ENCODE results near the gene KRTAP29-1. TPM values are rescaled to one million over a fixed set of nuclear protein-coding genes. Genes with fewer than 3 reads are reported as not detected.

KRTAP29-1 gene
- total RNA-seq, 1 donor from 2014 or later: not detected

GRCh38 chr17:41325611-41326010 lies 23.0 kb upstream of the KRTAP29-1 start:
- Mint-ChIP-seq H3K4me1 (ENCODE audit: unreplicated experiment) (peaks cover 6% of the 10 kb centered on the region), H3K27me3 (no peaks in the 10 kb centered on the region), H3K4me3 (no peak overlapping the region), H3K36me3 (no peaks in the 10 kb centered on the region), H3K27ac (no peak overlapping the region), H3K9me3 (peaks cover 2% of the 10 kb centered on the region)
- no peak for TF ChIP-seq CTCF (conservative IDR thresholded peaks at IDR 0.05)
- DNase-seq (ENCODE audit: extremely low spot score, unreplicated experiment): no peak

DNA sequence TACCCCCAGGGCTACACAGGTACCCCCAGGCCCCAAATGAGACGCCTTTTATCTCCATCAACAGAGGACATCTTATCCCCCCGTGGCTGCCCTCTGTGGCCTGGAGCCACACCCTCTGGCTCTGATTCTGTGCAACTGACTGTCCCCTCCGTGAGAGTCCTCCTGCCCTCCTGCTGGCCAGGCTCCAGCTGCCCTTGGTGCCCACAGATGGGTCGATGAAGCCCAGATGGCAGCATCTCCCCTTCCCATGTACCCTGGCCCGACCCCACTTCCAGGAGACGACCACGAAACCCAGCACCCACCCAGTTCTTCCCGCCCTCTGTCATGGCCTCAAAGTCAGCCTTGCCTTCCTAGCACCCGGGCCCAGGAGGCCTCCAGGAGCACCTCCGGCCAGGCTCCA lies 22.5 kb upstream of the KRTAP29-1 start:
- peaks cover 6% of the 10 kb centered on the region for H3K4me1 Mint-ChIP-seq (ENCODE audit: unreplicated experiment)
- H3K9me3 Mint-ChIP-seq: peaks cover 4% of the 10 kb centered on the region
- H3K36me3 Mint-ChIP-seq: no peaks in the 10 kb centered on the region
- TF ChIP-seq CTCF (conservative IDR thresholded peaks at IDR 0.05): no peak
- H3K27ac Mint-ChIP-seq: no peak overlapping the region
- H3K4me3 Mint-ChIP-seq: no peak overlapping the region
- DNase-seq (ENCODE audit: extremely low spot score, unreplicated experiment): no peak
- no peaks in the 10 kb centered on the region for H3K27me3 Mint-ChIP-seq

GRCh38 chr17:41324180-41325075 lies 21.8 kb upstream of the KRTAP29-1 start:
- Mint-ChIP-seq H3K4me1 (ENCODE audit: unreplicated experiment) (peaks cover 6% of the 10 kb centered on the region), H3K27ac (peak overlapping the region; percentile 61), H3K36me3 (no peaks in the 10 kb centered on the region), H3K27me3 (no peaks in the 10 kb centered on the region), H3K4me3 (no peak overlapping the region), H3K9me3 (peaks cover 10% of the 10 kb centered on the region)
- no peak for DNase-seq (ENCODE audit: extremely low spot score, unreplicated experiment)
- TF ChIP-seq CTCF (conservative IDR thresholded peaks at IDR 0.05): peak; percentile 28

- H3K4me1 Mint-ChIP-seq (ENCODE audit: unreplicated experiment): peaks cover 6% of the 10 kb centered on the region
- H3K4me3 Mint-ChIP-seq: no peak overlapping the region
- H3K36me3 Mint-ChIP-seq: no peaks in the 10 kb centered on the region
- peak overlapping the region; percentile 13 for H3K27ac Mint-ChIP-seq
- TF ChIP-seq CTCF (conservative IDR thresholded peaks at IDR 0.05): no peak
- no peak for DNase-seq (ENCODE audit: extremely low spot score, unreplicated experiment)
- H3K27me3 Mint-ChIP-seq: no peaks in the 10 kb centered on the region
- H3K9me3 Mint-ChIP-seq: peaks cover 15% of the 10 kb centered on the region
Observed at GRCh38 chr17:41322903-41323895, 20.5 kb upstream of the KRTAP29-1 start.

DNA sequence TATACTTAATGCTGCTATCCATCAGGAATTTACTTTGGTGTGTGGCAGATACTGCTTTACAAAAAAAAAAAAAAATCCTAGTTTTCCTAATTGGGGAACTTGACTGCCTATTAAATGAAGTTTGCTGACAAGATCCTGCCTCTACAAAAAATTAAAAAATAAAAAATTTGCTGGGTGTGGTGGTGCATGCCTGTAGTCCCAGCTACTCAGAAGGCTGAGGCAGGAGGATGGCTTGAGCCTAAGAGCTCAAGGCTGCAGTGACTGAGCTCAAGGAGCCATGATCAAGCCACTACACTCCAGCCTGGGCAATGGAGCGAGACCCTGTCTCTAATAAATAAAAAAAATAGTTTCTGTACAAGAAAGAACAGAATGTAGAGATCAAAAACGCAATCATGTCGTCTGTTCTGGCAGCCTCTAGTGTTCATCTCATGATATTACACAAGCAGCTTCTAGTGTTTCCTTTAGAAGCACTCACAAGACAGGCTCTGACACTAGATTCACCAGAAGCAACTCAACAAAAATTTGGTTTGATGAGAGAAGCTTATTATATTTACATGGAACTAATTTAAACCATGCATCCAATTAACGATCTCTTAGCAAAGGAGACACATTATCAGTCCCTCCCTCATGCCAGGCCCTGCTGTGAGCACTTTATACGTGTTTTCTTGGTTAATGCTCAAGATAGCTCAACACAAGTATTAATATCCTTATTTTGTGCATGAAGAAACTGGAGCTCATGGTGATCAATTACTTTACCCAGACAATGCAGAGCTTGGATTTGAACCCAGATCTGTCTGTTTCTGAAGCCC lies 19.6 kb upstream of the KRTAP29-1 start:
- Mint-ChIP-seq H3K9me3 (peaks cover 15% of the 10 kb centered on the region), H3K4me1 (ENCODE audit: unreplicated experiment) (peaks cover 6% of the 10 kb centered on the region), H3K36me3 (no peaks in the 10 kb centered on the region), H3K27me3 (no peaks in the 10 kb centered on the region), H3K4me3 (no peak overlapping the region), H3K27ac (peak overlapping the region; percentile 13)
- DNase-seq (ENCODE audit: extremely low spot score, unreplicated experiment): no peak
- TF ChIP-seq CTCF (conservative IDR thresholded peaks at IDR 0.05): peak; percentile 85

Data from type B pancreatic cell (in vitro differentiated cells).